Stimulated activated CD4-positive, alpha-beta T cell treated with anti-CD3 and anti-CD28 coated beads, TNF-alpha, amount 100 ng/mL, for 24 hours (primary cell): ENCODE data around the gene DGKZ.
A peak's percentile ranks its signal among the peaks of the same experiment; 100 is the strongest.

Experiments
- DNase-seq, 3 experiments: peaks; one replicate each; pipeline ENCODE4 v3.0.0-alpha.2; 2020; ENCODE audit warnings: low read depth in 3 of 3

The DGKZ gene

GRCh38 chr11:46392421-46393230 lies 45.4 kb downstream of the DGKZ start:
- DNase-seq = peak; percentile 46 to 70 (median 59)

GRCh38 chr11:46393231-46393616 lies 46.0 kb downstream of the DGKZ start:
- no peak for DNase-seq

- DNase-seq = no peak
Measured at GRCh38 chr11:46393759-46394158, 46.5 kb downstream of the DGKZ start.

GRCh38 chr11:46397526-46397925 lies 50.3 kb downstream of the DGKZ start:
- DNase-seq = no peak

GRCh38 chr11:46402957-46403902 lies 56.0 kb downstream of the DGKZ start:
- DNase-seq = no peak

- no peak for DNase-seq
Measured at GRCh38 chr11:46404476-46405017, 57.3 kb downstream of the DGKZ start.

GRCh38 chr11:46407635-46408034 lies 60.4 kb downstream of the DGKZ start:
- DNase-seq = no peak

GRCh38 chr11:46408407-46408986 lies 61.2 kb downstream of the DGKZ start:
- no peak for DNase-seq

- DNase-seq = no peak
Measured at GRCh38 chr11:46410021-46410420, 62.8 kb downstream of the DGKZ start.

GRCh38 chr11:46413760-46414465 lies 66.7 kb downstream of the DGKZ start:
- no peak for DNase-seq

- DNase-seq = no peak
Measured at GRCh38 chr11:46414466-46414796, 67.2 kb downstream of the DGKZ start.

GRCh38 chr11:46414879-46415278 lies 67.6 kb downstream of the DGKZ start:
- no peak for DNase-seq

GRCh38 chr11:46417711-46418110 lies 70.4 kb downstream of the DGKZ start:
- DNase-seq = no peak

GRCh38 chr11:46418751-46419150 lies 71.5 kb downstream of the DGKZ start:
- DNase-seq = no peak

- DNase-seq = no peak
Measured at GRCh38 chr11:46420513-46420912, 73.2 kb downstream of the DGKZ start.

- no peak for DNase-seq
Measured at GRCh38 chr11:46421257-46421880, 74.1 kb downstream of the DGKZ start.

GRCh38 chr11:46422588-46422987 lies 75.3 kb downstream of the DGKZ start:
- DNase-seq = no peak

GRCh38 chr11:46426233-46426991 lies 79.1 kb downstream of the DGKZ start:
- DNase-seq = no peak

GRCh38 chr11:46427364-46427763 lies 80.1 kb downstream of the DGKZ start:
- DNase-seq = no peak

GRCh38 chr11:46429717-46430116 lies 82.5 kb downstream of the DGKZ start:
- no peak for DNase-seq
